Endothelial cell of umbilical vein (primary cell): ENCODE measurements around the gene HYAL3.

Source experiments
- EZH2 ChIP-seq: IDR thresholded peaks from 2 replicates; pipeline ENCODE4 v1.6.1; 2012; ENCODE audit warnings: borderline replicate concordance, low read depth, mild to moderate bottlenecking, moderate library complexity, low read length, inconsistent platforms; ENCODE audit not compliant: severe bottlenecking
- FOS ChIP-seq: IDR thresholded peaks from 2 replicates; pipeline ENCODE4 v1.6.1; 2011; ENCODE audit warnings: mild to moderate bottlenecking, low read length, moderate library complexity, borderline replicate concordance; ENCODE audit not compliant: insufficient read depth
- GATA2 ChIP-seq: IDR thresholded peaks from 2 replicates; pipeline ENCODE4 v1.7.0; 2011; ENCODE audit warnings: low read depth, mild to moderate bottlenecking, moderate library complexity, mixed read lengths, low read length; ENCODE audit not compliant: insufficient read length, insufficient read depth
- JUN ChIP-seq: IDR thresholded peaks from 2 replicates; pipeline ENCODE4 v1.6.1; 2011; ENCODE audit warnings: borderline replicate concordance, low read depth; ENCODE audit not compliant: insufficient read length, insufficient read depth
- MAX ChIP-seq: IDR thresholded peaks from 2 replicates; pipeline ENCODE4 v1.6.1; 2011; ENCODE audit not compliant: insufficient read depth, insufficient read length
- MYC ChIP-seq: IDR thresholded peaks from one replicate; pipeline ENCODE4 v1.6.1; 2011; ENCODE audit warnings: mild to moderate bottlenecking, low read depth, low read length
- POLR2A ChIP-seq: IDR thresholded peaks from 2 replicates; pipeline ENCODE4 v1.6.1; 2012; ENCODE audit warnings: low read depth, mild to moderate bottlenecking, control low read depth, low read length
- POLR2AphosphoS5 ChIP-seq: IDR thresholded peaks from 2 replicates; pipeline ENCODE4 v1.6.1; 2012; ENCODE audit warnings: low read depth, mild to moderate bottlenecking, control low read depth, low read length, moderate library complexity; ENCODE audit not compliant: insufficient read depth
- TF ChIP-seq, protein P1 (sequence below), 2 donors: IDR thresholded peaks; 1 replicate in 1 of 2; 2 replicates in 1 of 2; pipeline ENCODE4 v1.5.1; 2011; ENCODE audit warnings: low read length in 2 of 2, mild to moderate bottlenecking in 2 of 2, moderate library complexity in 2 of 2, control low read depth in 1 of 2, inconsistent platforms in 1 of 2, low read depth in 1 of 2; ENCODE audit not compliant: insufficient read depth in 1 of 2; ENCODE audit errors: extremely low read depth in 1 of 2

- TF ChIP-seq, protein P1, sequence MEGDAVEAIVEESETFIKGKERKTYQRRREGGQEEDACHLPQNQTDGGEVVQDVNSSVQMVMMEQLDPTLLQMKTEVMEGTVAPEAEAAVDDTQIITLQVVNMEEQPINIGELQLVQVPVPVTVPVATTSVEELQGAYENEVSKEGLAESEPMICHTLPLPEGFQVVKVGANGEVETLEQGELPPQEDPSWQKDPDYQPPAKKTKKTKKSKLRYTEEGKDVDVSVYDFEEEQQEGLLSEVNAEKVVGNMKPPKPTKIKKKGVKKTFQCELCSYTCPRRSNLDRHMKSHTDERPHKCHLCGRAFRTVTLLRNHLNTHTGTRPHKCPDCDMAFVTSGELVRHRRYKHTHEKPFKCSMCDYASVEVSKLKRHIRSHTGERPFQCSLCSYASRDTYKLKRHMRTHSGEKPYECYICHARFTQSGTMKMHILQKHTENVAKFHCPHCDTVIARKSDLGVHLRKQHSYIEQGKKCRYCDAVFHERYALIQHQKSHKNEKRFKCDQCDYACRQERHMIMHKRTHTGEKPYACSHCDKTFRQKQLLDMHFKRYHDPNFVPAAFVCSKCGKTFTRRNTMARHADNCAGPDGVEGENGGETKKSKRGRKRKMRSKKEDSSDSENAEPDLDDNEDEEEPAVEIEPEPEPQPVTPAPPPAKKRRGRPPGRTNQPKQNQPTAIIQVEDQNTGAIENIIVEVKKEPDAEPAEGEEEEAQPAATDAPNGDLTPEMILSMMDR (IDR thresholded peaks at IDR 0.05; ENCODE audit: extremely low read depth in 1 of 2, insufficient read depth in 1 of 2, low read depth in 1 of 2, low read length in 2 of 2): no peak
- TF ChIP-seq POLR2A: no peak
- no peak for TF ChIP-seq MAX
- no peak for TF ChIP-seq JUN
- TF ChIP-seq FOS: no peak
- peak; percentile 29 for TF ChIP-seq EZH2
- no peak for TF ChIP-seq POLR2AphosphoS5
- TF ChIP-seq MYC: no peak
- TF ChIP-seq GATA2: no peak
Observed at GRCh38 chr3:50268276-50268675, 30.9 kb downstream of the HYAL3 start.
